ENCODE measurements around the gene SLF1. TPM values are rescaled to one million over a fixed set of nuclear protein-coding genes. Genes with fewer than 3 reads are reported as not detected.

SLF1 gene
- total RNA-seq, 2 donors from 2014 or later, result 22.0 to 32.4 TPM

GRCh38 chr5:94715768-94716167 lies 97.3 kb downstream of the SLF1 start:
- no peaks in the 10 kb centered on the region for H3K27me3 ChIP-seq (ENCODE audit: control insufficient read depth, insufficient read depth, low read length, poor library complexity, severe bottlenecking)
- no peak for TF ChIP-seq CTCF (conservative IDR thresholded peaks at IDR 0.05)
- peaks cover 33% of the 10 kb centered on the region for H3K36me3 ChIP-seq (ENCODE audit: control insufficient read depth, insufficient read depth, low read length)
- 87 to 94% methylated on average over 2 to 3 of the region's 3 CpGs for WGBS, 2 experiments (ENCODE audit: insufficient coverage in 1 of 2, insufficient read length in 1 of 2)
- no peak overlapping the region for H3K4me3 ChIP-seq (ENCODE audit: low read length)
- Mint-ChIP-seq H3K27ac (no peak overlapping the region), H3K4me3 (no peak overlapping the region), H3K36me3 (ENCODE audit: low read depth) (peaks cover 11% of the 10 kb centered on the region), H3K4me1 (no peaks in the 10 kb centered on the region), H3K9me3 (peaks cover 4% of the 10 kb centered on the region), H3K27me3 (ENCODE audit: insufficient read depth) (no peaks in the 10 kb centered on the region)
- H3K9me3 ChIP-seq (ENCODE audit: control insufficient read depth, low read length), result no peaks in the 10 kb centered on the region
- H3K4me1 ChIP-seq (ENCODE audit: control insufficient read depth, insufficient read depth, low read length), result no peaks in the 10 kb centered on the region
- no peak overlapping the region for H3K27ac ChIP-seq (ENCODE audit: low read depth, low read length)
- no peak overlapping the region for H3K9ac ChIP-seq (ENCODE audit: extremely low read depth, low read length, poor library complexity, severe bottlenecking)
- no peak for DNase-seq

DNA sequence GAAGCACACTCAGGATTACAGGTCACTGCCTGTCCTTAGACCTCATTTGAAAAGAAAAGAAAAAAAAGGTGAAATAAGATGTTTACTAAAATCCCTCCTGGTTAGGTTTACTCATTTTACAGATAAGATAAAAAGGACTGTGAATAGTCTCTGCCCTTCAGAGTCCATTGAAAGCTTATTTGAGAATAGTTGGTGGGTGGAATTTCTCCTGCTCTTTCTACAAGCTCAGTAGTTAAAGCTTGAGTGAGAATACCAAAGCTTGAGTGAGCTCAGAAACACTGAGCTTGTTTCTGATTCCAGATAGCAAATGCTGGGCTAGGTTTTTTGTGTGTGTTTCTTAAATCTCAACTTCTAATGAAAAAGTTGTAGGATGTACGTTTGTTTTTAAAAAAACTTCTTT lies 106.7 kb downstream of the SLF1 start:
- Histone ChIP-seq H3K4me3 (ENCODE audit: low read length) (peak overlapping the region; percentile 61), H3K9ac (ENCODE audit: extremely low read depth, low read length, poor library complexity, severe bottlenecking) (peak overlapping the region; percentile 19), H3K27ac (ENCODE audit: low read depth, low read length) (peak overlapping the region; percentile 6), H3K27me3 (ENCODE audit: control insufficient read depth, insufficient read depth, low read length, poor library complexity, severe bottlenecking) (no peaks in the 10 kb centered on the region), H3K9me3 (ENCODE audit: control insufficient read depth, low read length) (no peaks in the 10 kb centered on the region), H3K4me1 (ENCODE audit: control insufficient read depth, insufficient read depth, low read length) (peaks cover 10% of the 10 kb centered on the region), H3K36me3 (ENCODE audit: control insufficient read depth, insufficient read depth, low read length) (no peaks in the 10 kb centered on the region)
- TF ChIP-seq CTCF (conservative IDR thresholded peaks at IDR 0.05), result no peak
- no peak for DNase-seq
- H3K4me1 Mint-ChIP-seq, result peaks cover 54% of the 10 kb centered on the region
- H3K9me3 Mint-ChIP-seq, result no peaks in the 10 kb centered on the region
- H3K27ac Mint-ChIP-seq, result peak overlapping the region; percentile 96
- H3K27me3 Mint-ChIP-seq (ENCODE audit: insufficient read depth), result no peaks in the 10 kb centered on the region
- H3K4me3 Mint-ChIP-seq, result peak overlapping the region; percentile 37
- no peaks in the 10 kb centered on the region for H3K36me3 Mint-ChIP-seq (ENCODE audit: low read depth)
- WGBS, 2 experiments (ENCODE audit: insufficient coverage in 1 of 2, insufficient read length in 1 of 2), result 25% methylated on average over 1 of the region's 1 CpG; no CpG with 5 or more reads in 1 of the 2 experiments

GRCh38 chr5:94731471-94731870 lies 113.0 kb downstream of the SLF1 start:
- 80 to 86% methylated on average over 1 of the region's 1 CpG for WGBS, 2 experiments (ENCODE audit: insufficient coverage in 1 of 2, insufficient read length in 1 of 2)
- Histone ChIP-seq H3K4me3 (ENCODE audit: low read length) (no peak overlapping the region), H3K9me3 (ENCODE audit: control insufficient read depth, low read length) (no peaks in the 10 kb centered on the region), H3K4me1 (ENCODE audit: control insufficient read depth, insufficient read depth, low read length) (peaks cover 7% of the 10 kb centered on the region), H3K9ac (ENCODE audit: extremely low read depth, low read length, poor library complexity, severe bottlenecking) (no peak overlapping the region), H3K36me3 (ENCODE audit: control insufficient read depth, insufficient read depth, low read length) (no peaks in the 10 kb centered on the region), H3K27ac (ENCODE audit: low read depth, low read length) (no peak overlapping the region), H3K27me3 (ENCODE audit: control insufficient read depth, insufficient read depth, low read length, poor library complexity, severe bottlenecking) (no peaks in the 10 kb centered on the region)
- TF ChIP-seq CTCF (conservative IDR thresholded peaks at IDR 0.05), result no peak
- no peak overlapping the region for H3K4me3 Mint-ChIP-seq
- H3K27me3 Mint-ChIP-seq (ENCODE audit: insufficient read depth), result no peaks in the 10 kb centered on the region
- peaks cover 30% of the 10 kb centered on the region for H3K4me1 Mint-ChIP-seq
- H3K27ac Mint-ChIP-seq, result no peak overlapping the region
- H3K9me3 Mint-ChIP-seq, result no peaks in the 10 kb centered on the region
- no peak for DNase-seq
- no peaks in the 10 kb centered on the region for H3K36me3 Mint-ChIP-seq (ENCODE audit: low read depth)
